Epithelial cell of proximal tubule (primary cell): ENCODE measurements around the gene SH3TC1. TPM values are rescaled to one million over a fixed set of nuclear protein-coding genes. Genes with fewer than 3 reads are reported as not detected.
A peak's percentile ranks its signal among the peaks of the same experiment; 100 is the strongest.

Experiments
- DNase-seq: peaks from one replicate; pipeline ENCODE4 v3.0.0-alpha.2; 2011; ENCODE audit warnings: low read depth
- H3K4me3 ChIP-seq: 2 replicates; pipeline ENCODE4 v1.5.1; 2011; ENCODE audit warnings: low read depth, mild to moderate bottlenecking, low read length
- CTCF ChIP-seq: conservative IDR thresholded peaks from 2 replicates; pipeline ENCODE4 v1.5.1; 2012; ENCODE audit warnings: low read depth, mild to moderate bottlenecking, low read length
- total RNA-seq: library from RNA; depleted of rRNA; stranded (reverse); fragments of >200 nt; gene quantifications from 2 replicates; pipeline ENCODE4 v1.2.3, GENCODE V29; 2015

SH3TC1 gene
- total RNA-seq, 1 donor from 2014 or later = 8.6 TPM

GRCh38 chr4:8163436-8164193 is 35.5 kb upstream of the SH3TC1 start:
- DNase-seq = no peak
- TF ChIP-seq CTCF = no peak
- H3K4me3 ChIP-seq = no peak overlapping the region

GRCh38 chr4:8164194-8164565 is 34.9 kb upstream of the SH3TC1 start:
- H3K4me3 ChIP-seq = no peak overlapping the region
- no peak for TF ChIP-seq CTCF
- DNase-seq = no peak

GRCh38 chr4:8164687-8165086 is 34.4 kb upstream of the SH3TC1 start:
- TF ChIP-seq CTCF = no peak
- DNase-seq = no peak
- no peak overlapping the region for H3K4me3 ChIP-seq

- H3K4me3 ChIP-seq = no peak overlapping the region
- no peak for TF ChIP-seq CTCF
- no peak for DNase-seq
These were observed 33.7 kb upstream of the SH3TC1 start for GRCh38 chr4:8165374-8165896.

GRCh38 chr4:8167291-8167690 is 31.8 kb upstream of the SH3TC1 start:
- no peak for DNase-seq
- no peak for TF ChIP-seq CTCF
- no peak overlapping the region for H3K4me3 ChIP-seq

- no peak for TF ChIP-seq CTCF
- no peak overlapping the region for H3K4me3 ChIP-seq
- DNase-seq = no peak
These were observed 31.3 kb upstream of the SH3TC1 start for GRCh38 chr4:8167815-8168214.

- TF ChIP-seq CTCF = peak; percentile 52
- H3K4me3 ChIP-seq = no peak overlapping the region
- DNase-seq = no peak
These were observed 30.9 kb upstream of the SH3TC1 start for GRCh38 chr4:8168232-8168631.
